ENCODE results near the gene ARMS2. TPM values are rescaled to one million over a fixed set of nuclear protein-coding genes. Genes with fewer than 3 reads are reported as not detected.

ARMS2 gene
- total RNA-seq, 3 donors from 2014 or later: not detected

GRCh38 chr10:122445469-122445868, 9.0 kb upstream of the ARMS2 start:
- intact Hi-C loops (cut with DNase I; ENCODE audit: low total_unique reads): no loop called here
- TF ChIP-seq CTCF (IDR thresholded peaks at IDR 0.05): no peak
- no peak for TF ChIP-seq POLR2A (IDR thresholded peaks at IDR 0.05)
- Histone ChIP-seq H3K27me3 (no peaks in the 10 kb centered on the region), H3K36me3 (no peaks in the 10 kb centered on the region), H3K4me1 (no peaks in the 10 kb centered on the region), H3K4me3 (no peak overlapping the region), H3K27ac (no peak overlapping the region), H3K9me3 (no peaks in the 10 kb centered on the region)
- no peak for DNase-seq (ENCODE audit: low spot score in 2 of 2)

GRCh38 chr10:122445904-122446303, 8.5 kb upstream of the ARMS2 start:
- intact Hi-C loops (cut with DNase I; ENCODE audit: low total_unique reads): no loop called here
- no peak for TF ChIP-seq POLR2A (IDR thresholded peaks at IDR 0.05)
- no peak for TF ChIP-seq POLR2AphosphoS5 (IDR thresholded peaks at IDR 0.05)
- no peak for TF ChIP-seq CTCF (IDR thresholded peaks at IDR 0.05)
- no peak overlapping the region for H3K4me3 ChIP-seq
- no peaks in the 10 kb centered on the region for H3K4me1 ChIP-seq
- H3K36me3 ChIP-seq: no peaks in the 10 kb centered on the region
- no peaks in the 10 kb centered on the region for H3K9me3 ChIP-seq
- no peaks in the 10 kb centered on the region for H3K27me3 ChIP-seq
- no peak overlapping the region for H3K27ac ChIP-seq
- no peak for DNase-seq (ENCODE audit: low spot score in 2 of 2)

DNA sequence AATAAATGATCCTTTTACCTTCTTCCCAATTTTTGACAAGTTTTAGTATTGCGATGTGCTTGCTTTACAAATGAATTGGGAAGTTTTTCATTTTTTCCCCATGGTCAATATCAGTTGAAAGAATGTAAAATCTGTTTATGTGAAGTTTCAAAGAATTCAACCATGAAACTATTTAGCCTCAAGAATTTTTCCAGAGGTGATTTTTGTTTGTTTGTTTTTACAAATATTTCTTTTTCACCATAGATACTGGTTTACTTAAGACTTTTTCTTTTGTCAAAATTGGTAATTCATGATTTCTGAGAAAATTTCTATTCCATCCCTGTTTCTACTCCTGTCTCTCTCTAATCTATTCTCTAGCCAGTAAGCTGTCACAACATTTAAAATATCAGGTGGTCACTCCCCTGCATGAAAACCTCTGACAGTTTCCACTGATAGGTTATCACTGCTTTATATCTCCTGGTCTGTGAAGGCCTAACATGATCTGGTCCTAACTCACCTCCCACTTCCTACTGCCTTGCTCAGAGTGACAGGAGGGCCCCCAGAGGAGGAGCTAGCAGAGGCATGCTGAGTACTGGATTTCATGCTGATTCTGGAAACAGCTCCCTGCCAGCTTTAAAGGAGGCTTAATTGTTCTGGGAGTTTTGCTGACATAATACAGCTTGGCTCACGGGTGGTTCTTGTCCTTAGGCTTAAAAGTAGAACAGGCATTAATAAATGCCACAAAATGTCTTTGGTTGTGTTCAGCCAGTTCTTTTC, 7.6 kb upstream of the ARMS2 start:
- TF ChIP-seq CTCF (IDR thresholded peaks at IDR 0.05): no peak
- TF ChIP-seq POLR2A (IDR thresholded peaks at IDR 0.05): no peak
- TF ChIP-seq POLR2AphosphoS5 (IDR thresholded peaks at IDR 0.05): no peak
- intact Hi-C loops (cut with DNase I; ENCODE audit: low total_unique reads): no loop called here
- no peaks in the 10 kb centered on the region for H3K36me3 ChIP-seq
- no peak for DNase-seq (ENCODE audit: low spot score in 2 of 2)
- no peaks in the 10 kb centered on the region for H3K9me3 ChIP-seq
- H3K4me3 ChIP-seq: no peak overlapping the region
- H3K27ac ChIP-seq: no peak overlapping the region
- no peaks in the 10 kb centered on the region for H3K27me3 ChIP-seq
- no peaks in the 10 kb centered on the region for H3K4me1 ChIP-seq

DNA sequence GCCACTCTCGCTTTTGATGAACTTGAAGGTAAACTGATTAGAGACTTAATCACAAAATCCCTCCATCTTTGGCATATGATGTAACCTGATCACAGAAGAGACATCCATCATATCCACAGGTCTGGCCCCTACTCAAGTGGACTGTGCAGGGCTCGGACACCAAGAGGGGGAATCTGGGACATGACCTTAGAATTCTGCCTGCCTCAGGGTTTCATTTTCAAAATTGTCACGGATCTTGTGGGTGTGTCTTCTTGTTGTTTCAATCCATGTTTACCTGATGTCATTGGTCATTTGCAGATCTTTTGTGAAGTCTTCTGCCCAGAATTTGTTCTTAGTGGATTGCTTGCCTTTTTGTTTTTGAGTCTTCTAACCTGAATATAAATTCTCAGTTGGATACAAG, 5.9 kb upstream of the ARMS2 start:
- no peak overlapping the region for H3K27ac ChIP-seq
- H3K36me3 ChIP-seq: no peaks in the 10 kb centered on the region
- no peaks in the 10 kb centered on the region for H3K4me1 ChIP-seq
- H3K9me3 ChIP-seq: no peaks in the 10 kb centered on the region
- no peak overlapping the region for H3K4me3 ChIP-seq
- no peaks in the 10 kb centered on the region for H3K27me3 ChIP-seq
- no peak for DNase-seq (ENCODE audit: low spot score in 2 of 2)
- intact Hi-C loops (cut with DNase I; ENCODE audit: low total_unique reads): no loop called here
- TF ChIP-seq POLR2A (IDR thresholded peaks at IDR 0.05): no peak
- no peak for TF ChIP-seq POLR2AphosphoS5 (IDR thresholded peaks at IDR 0.05)
- TF ChIP-seq CTCF (IDR thresholded peaks at IDR 0.05): no peak

GRCh38 chr10:122449153-122449552, 5.3 kb upstream of the ARMS2 start:
- Histone ChIP-seq H3K36me3 (no peaks in the 10 kb centered on the region), H3K9me3 (no peaks in the 10 kb centered on the region), H3K27ac (no peak overlapping the region), H3K4me1 (no peaks in the 10 kb centered on the region), H3K27me3 (no peaks in the 10 kb centered on the region), H3K4me3 (no peak overlapping the region)
- TF ChIP-seq POLR2AphosphoS5 (IDR thresholded peaks at IDR 0.05): no peak
- TF ChIP-seq POLR2A (IDR thresholded peaks at IDR 0.05): no peak
- no peak for TF ChIP-seq CTCF (IDR thresholded peaks at IDR 0.05)
- no peak for DNase-seq (ENCODE audit: low spot score in 2 of 2)
- intact Hi-C loops (cut with DNase I; ENCODE audit: low total_unique reads): no loop called here

Measured in breast epithelium (tissue), 4 donors.